Nephron progenitor cell (in vitro differentiated cells): Measurements from ENCODE around the gene FUZ.
A peak's percentile ranks its signal among the peaks of the same experiment; 100 is the strongest.

Source experiments
- DNase-seq: peaks from one replicate; pipeline ENCODE4 v3.0.0; 2021
- H3K27ac Mint-ChIP-seq: 2 replicates; pipeline ENCODE4 v1.8.0; 2021; ENCODE audit warnings: mild to moderate bottlenecking, moderate library complexity, mixed read lengths
- H3K27me3 Mint-ChIP-seq: 2 replicates; pipeline ENCODE4 v1.8.0; 2021; ENCODE audit warnings: mild to moderate bottlenecking, low read depth, mixed read lengths; ENCODE audit not compliant: poor library complexity
- H3K36me3 Mint-ChIP-seq: 2 replicates; pipeline ENCODE4 v1.8.0; 2021; ENCODE audit warnings: low read depth, mixed read lengths
- H3K4me1 Mint-ChIP-seq: 2 replicates; pipeline ENCODE4 v1.8.0; 2021; ENCODE audit warnings: mixed read lengths
- H3K4me3 Mint-ChIP-seq: 2 replicates; pipeline ENCODE4 v1.8.0; 2021; ENCODE audit warnings: mild to moderate bottlenecking, moderate library complexity, mixed read lengths
- H3K9me3 Mint-ChIP-seq: 2 replicates; pipeline ENCODE4 v1.8.0; 2021; ENCODE audit warnings: mild to moderate bottlenecking, moderate library complexity, mixed read lengths
- CTCF ChIP-seq: fragments of 200-600 bp; sonication (generic); IDR thresholded peaks from 2 replicates; pipeline ENCODE4 v1.5.0; 2021; ENCODE audit warnings: antibody characterized with exemption

The FUZ gene

GRCh38 chr19:49801966-49802661 is 11.0 kb downstream of the FUZ start:
- peak overlapping the region; percentile 81 for H3K4me3 Mint-ChIP-seq

GRCh38 chr19:49801401-49801888 is 11.6 kb downstream of the FUZ start:
- Mint-ChIP-seq H3K27me3 (peaks cover 6% of the 10 kb centered on the region), H3K9me3 (no peaks in the 10 kb centered on the region), H3K27ac (no peak overlapping the region), H3K4me1 (peaks cover 28% of the 10 kb centered on the region), H3K4me3 (peak overlapping the region; percentile 34), H3K36me3 (peaks cover 43% of the 10 kb centered on the region)
- TF ChIP-seq CTCF: no peak
- no peak for DNase-seq

More at GRCh38 chr19:49801966-49802661, 11.0 kb downstream of the FUZ start:
- Mint-ChIP-seq H3K27ac (peak overlapping the region; percentile 58), H3K9me3 (no peaks in the 10 kb centered on the region), H3K4me1 (peaks cover 29% of the 10 kb centered on the region), H3K27me3 (peaks cover 6% of the 10 kb centered on the region), H3K36me3 (peaks cover 40% of the 10 kb centered on the region)
- TF ChIP-seq CTCF: no peak
- DNase-seq: peak; percentile 80

GRCh38 chr19:49800771-49801170 is 12.3 kb downstream of the FUZ start:
- no peak for TF ChIP-seq CTCF
- H3K27ac Mint-ChIP-seq: peak overlapping the region; percentile 48
- H3K27me3 Mint-ChIP-seq: peaks cover 6% of the 10 kb centered on the region
- peaks cover 23% of the 10 kb centered on the region for H3K4me1 Mint-ChIP-seq
- peaks cover 40% of the 10 kb centered on the region for H3K36me3 Mint-ChIP-seq
- no peak for DNase-seq
- no peaks in the 10 kb centered on the region for H3K9me3 Mint-ChIP-seq
- peak overlapping the region; percentile 32 for H3K4me3 Mint-ChIP-seq

GRCh38 chr19:49799798-49800376 is 13.2 kb downstream of the FUZ start:
- H3K4me3 Mint-ChIP-seq: no peak overlapping the region
- no peak for DNase-seq
- H3K27me3 Mint-ChIP-seq: peaks cover 6% of the 10 kb centered on the region
- TF ChIP-seq CTCF: no peak
- peaks cover 23% of the 10 kb centered on the region for H3K4me1 Mint-ChIP-seq
- H3K36me3 Mint-ChIP-seq: peaks cover 45% of the 10 kb centered on the region
- H3K27ac Mint-ChIP-seq: no peak overlapping the region
- no peaks in the 10 kb centered on the region for H3K9me3 Mint-ChIP-seq

GRCh38 chr19:49799271-49799797 is 13.8 kb downstream of the FUZ start:
- no peak for TF ChIP-seq CTCF
- Mint-ChIP-seq H3K4me3 (no peak overlapping the region), H3K36me3 (peaks cover 51% of the 10 kb centered on the region), H3K27ac (no peak overlapping the region), H3K4me1 (peaks cover 23% of the 10 kb centered on the region), H3K9me3 (no peaks in the 10 kb centered on the region), H3K27me3 (peaks cover 6% of the 10 kb centered on the region)
- DNase-seq: no peak
